Thyroid gland (tissue), 4 donors: ENCODE measurements around the gene GAK. TPM values are rescaled to one million over a fixed set of nuclear protein-coding genes. Genes with fewer than 3 reads are reported as not detected.

Source experiments
- DNase-seq, 2 donors: peaks; one replicate each; pipeline ENCODE4 v3.0.0-alpha.2; 2019
- H3K27ac ChIP-seq, 3 donors: fragments of 200-600 bp; sonication (generic); 1 replicate in 2 of 3; 2 replicates in 1 of 3; pipeline ENCODE4 v1.5.1; 2016 to 2019; ENCODE audit warnings: mild to moderate bottlenecking in 1 of 3, moderate library complexity in 1 of 3
- H3K27me3 ChIP-seq: fragments of 200-600 bp; sonication (generic); one replicate; pipeline ENCODE4 v1.5.1; 2019
- H3K36me3 ChIP-seq, 2 donors: fragments of 200-600 bp; sonication (generic); one replicate each; pipeline ENCODE4 v1.5.1; 2016 to 2019
- H3K4me1 ChIP-seq, 2 donors: fragments of 200-600 bp; sonication (generic); one replicate each; pipeline ENCODE4 v1.5.1; 2017 to 2019
- H3K4me3 ChIP-seq, 3 donors: fragments of 200-600 bp; sonication (generic); replicated peaks in 1 of 3; 1 replicate in 2 of 3; 2 replicates in 1 of 3; pipeline ENCODE4 v1.5.1; 2016; ENCODE audit warnings: mild to moderate bottlenecking in 1 of 3
- H3K9me3 ChIP-seq: fragments of 200-600 bp; sonication (generic); one replicate; pipeline ENCODE4 v1.5.1; 2017
- CTCF ChIP-seq, 6 experiments: fragments of 200-600 bp in 3 of 6; fragments of 450-650 bp in 3 of 6; sonication (generic) in 3 of 6; IDR thresholded peaks; one replicate each; pipeline ENCODE4 v1.5.1; 2016 to 2019; ENCODE audit warnings: antibody characterized with exemption in 6 of 6, mild to moderate bottlenecking in 2 of 6, inconsistent platforms in 1 of 6, moderate library complexity in 1 of 6
- POLR2A ChIP-seq, 2 donors: fragments of 450-650 bp; IDR thresholded peaks; one replicate each; pipeline ENCODE4 v1.6.1; 2017; ENCODE audit warnings: antibody characterized with exemption in 2 of 2, mild to moderate bottlenecking in 2 of 2, moderate library complexity in 1 of 2
- WGBS, 2 donors: methylation state at CpG; one replicate each; pipeline ENCODE4 v1.1.5; 2017; 5-methylcytosine and 5-hydroxymethylcytosine counted together
- intact Hi-C: fragments of 100-400 bp; cut with DNase I; formaldehyde crosslinking; loops from one replicate; pipeline ENCODE4 v1.15.1; 2023
- total RNA-seq, 4 donors: library from RNA; depleted of rRNA; stranded (reverse); fragments of >200 nt; gene quantifications; one replicate each; pipeline ENCODE4 v1.2.3, GENCODE V29; 2016

Gene GAK
- total RNA-seq, 4 donors from 2014 or later: 86.4 to 184 (median 153) TPM

DNA sequence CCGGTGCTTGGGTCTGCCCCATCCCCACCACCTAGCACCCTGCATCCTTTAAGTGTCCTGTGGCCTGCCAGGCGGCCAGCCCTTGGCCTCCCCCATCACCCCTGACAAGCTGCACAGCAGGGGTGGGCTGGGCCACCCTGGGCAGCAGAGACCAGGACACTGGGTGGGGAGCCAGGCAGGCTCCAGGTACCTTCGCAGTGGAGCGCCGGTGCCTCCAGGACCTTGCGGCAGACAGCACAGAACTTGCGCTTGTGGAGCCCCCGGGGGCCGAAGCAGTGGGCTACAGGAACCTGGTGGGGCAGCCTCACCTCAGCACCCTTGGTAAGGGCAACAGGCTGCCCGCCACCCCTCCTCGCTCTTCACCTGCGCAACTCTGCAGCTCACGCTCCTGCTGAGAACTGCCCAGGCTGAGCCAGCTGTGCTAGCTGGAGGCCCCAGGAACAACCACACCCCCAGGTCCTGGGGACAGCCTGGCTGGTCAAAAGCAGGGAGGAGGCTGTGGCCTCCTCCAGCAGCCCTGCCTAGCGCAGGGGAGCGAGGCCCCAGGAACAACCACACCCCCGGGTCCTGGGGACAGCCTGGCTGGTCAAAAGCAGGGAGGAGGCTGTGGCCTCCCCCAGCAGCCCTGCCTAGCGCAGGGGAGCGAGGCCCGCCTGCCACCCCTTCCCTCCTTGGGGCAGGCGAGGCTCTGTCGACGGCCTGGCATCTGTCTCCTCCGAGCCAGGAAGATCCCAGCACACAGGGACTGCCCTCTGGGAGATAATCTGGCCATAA lies 36.7 kb upstream of the GAK start:
- H3K4me1 ChIP-seq: peaks cover 19% of the 10 kb centered on the region in 2 donors
- TF ChIP-seq POLR2A (IDR thresholded peaks at IDR 0.05) (no peak), CTCF (IDR thresholded peaks at IDR 0.05) (no peak)
- H3K27me3 ChIP-seq: no peaks in the 10 kb centered on the region
- no peaks in the 10 kb centered on the region for H3K9me3 ChIP-seq
- intact Hi-C loops: no loop called here
- no peak for DNase-seq
- 87 to 92% methylated on average over 9 to 16 of the region's 23 CpGs for WGBS, 2 donors
- H3K4me3 ChIP-seq: no peak overlapping the region
- H3K27ac ChIP-seq: no peak overlapping the region
- no peaks in the 10 kb centered on the region for H3K36me3 ChIP-seq

DNA sequence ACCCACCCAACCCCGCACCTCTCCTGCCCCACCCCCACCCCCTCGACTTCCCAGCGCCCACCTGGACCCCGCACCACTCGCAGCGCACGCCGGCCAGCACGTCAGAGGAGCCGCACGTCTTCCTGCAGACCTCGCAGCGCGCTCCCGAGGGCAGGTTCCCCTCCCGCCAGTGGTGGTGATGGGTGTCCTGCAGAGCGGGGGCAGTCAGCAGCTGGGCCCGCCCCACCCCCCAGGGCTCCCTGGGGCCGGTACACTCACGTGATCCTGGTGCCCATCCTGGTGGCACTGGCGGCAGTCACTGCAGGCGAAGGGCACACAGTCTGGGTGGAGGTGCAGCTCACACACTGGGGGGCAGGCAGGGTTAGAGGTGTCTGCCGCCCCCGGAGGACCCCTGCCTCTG lies 36.1 kb upstream of the GAK start:
- Histone ChIP-seq H3K36me3 (no peaks in the 10 kb centered on the region), H3K27ac (no peak overlapping the region), H3K4me1 (peaks cover 17 to 19% of the 10 kb centered on the region in 2 donors), H3K9me3 (no peaks in the 10 kb centered on the region), H3K4me3 (no peak overlapping the region), H3K27me3 (no peaks in the 10 kb centered on the region)
- no peak for DNase-seq
- TF ChIP-seq CTCF (IDR thresholded peaks at IDR 0.05): no peak
- no peak for TF ChIP-seq POLR2A (IDR thresholded peaks at IDR 0.05)
- WGBS, 2 donors: 0 to 18% methylated on average over 2 to 7 of the region's 24 CpGs
- intact Hi-C loops: no loop called here

GRCh38 chr4:967113-968104 lies 35.3 kb upstream of the GAK start:
- Histone ChIP-seq H3K36me3 (peaks cover 0 to 5% of the 10 kb centered on the region in 2 donors), H3K4me1 (peaks cover 14% of the 10 kb centered on the region in 2 donors), H3K27ac (no peak overlapping the region), H3K4me3 (no peak overlapping the region), H3K9me3 (no peaks in the 10 kb centered on the region), H3K27me3 (no peaks in the 10 kb centered on the region)
- 32 to 47% methylated on average over 24 to 29 of the region's 76 CpGs for WGBS, 2 donors
- TF ChIP-seq CTCF (IDR thresholded peaks at IDR 0.05) (no peak), POLR2A (IDR thresholded peaks at IDR 0.05) (no peak)
- DNase-seq: no peak
- intact Hi-C loops: no loop called here

DNA sequence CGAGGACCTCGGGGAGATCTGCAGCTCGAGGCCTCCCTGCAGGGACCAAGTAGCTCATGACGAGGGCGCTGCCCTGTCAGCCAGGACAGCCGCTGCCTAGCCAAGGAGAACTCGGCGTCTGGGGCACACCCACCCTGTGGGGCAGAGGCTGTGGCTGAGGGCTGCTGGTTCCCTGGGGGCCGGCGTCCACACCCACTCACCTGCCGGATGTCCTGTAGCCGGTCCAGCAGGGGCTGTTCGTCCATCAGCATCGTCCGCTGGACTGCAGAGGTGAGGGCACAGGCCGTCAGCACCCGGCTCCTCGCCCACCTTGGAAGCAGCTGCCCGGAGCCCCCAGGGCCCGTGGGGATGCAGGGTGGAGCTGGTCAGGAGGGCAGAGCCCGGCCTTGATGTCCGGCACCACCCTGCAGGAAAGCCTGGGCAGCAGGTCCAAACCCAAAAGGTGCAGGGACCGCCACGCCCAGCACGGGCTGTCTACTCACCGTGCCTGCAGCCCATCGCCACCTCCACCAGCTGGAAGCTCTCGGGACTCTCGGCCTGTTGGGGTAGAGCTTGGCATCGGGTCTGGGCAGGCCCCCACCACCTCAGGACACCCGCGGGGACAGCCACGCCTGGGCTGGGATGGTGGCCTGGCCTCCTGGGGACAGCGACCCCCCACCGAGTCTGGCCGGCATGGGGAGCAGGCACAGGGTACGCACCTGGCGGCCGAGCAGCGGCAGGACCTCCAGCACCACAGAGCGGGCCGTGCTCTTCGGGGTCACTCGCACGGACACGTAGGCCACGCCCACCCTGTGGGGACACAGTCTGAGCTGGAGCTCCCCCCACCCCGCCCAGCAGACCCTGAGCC lies 34.4 kb upstream of the GAK start:
- H3K27me3 ChIP-seq: no peaks in the 10 kb centered on the region
- WGBS, 2 donors: 58 to 80% methylated on average over 1 to 4 of the region's 48 CpGs
- intact Hi-C loops: no loop called here
- no peak overlapping the region for H3K4me3 ChIP-seq
- no peak for TF ChIP-seq POLR2A (IDR thresholded peaks at IDR 0.05)
- TF ChIP-seq CTCF (IDR thresholded peaks at IDR 0.05): no peak
- no peak for DNase-seq
- H3K27ac ChIP-seq: no peak overlapping the region
- peaks cover 8 to 9% of the 10 kb centered on the region in 2 donors for H3K36me3 ChIP-seq
- H3K4me1 ChIP-seq: peaks cover 4 to 5% of the 10 kb centered on the region in 2 donors
- H3K9me3 ChIP-seq: no peaks in the 10 kb centered on the region
